Measurements from ENCODE around the gene WFIKKN2. TPM values are rescaled to one million over a fixed set of nuclear protein-coding genes. Genes with fewer than 3 reads are reported as not detected.

The WFIKKN2 gene, protein sequence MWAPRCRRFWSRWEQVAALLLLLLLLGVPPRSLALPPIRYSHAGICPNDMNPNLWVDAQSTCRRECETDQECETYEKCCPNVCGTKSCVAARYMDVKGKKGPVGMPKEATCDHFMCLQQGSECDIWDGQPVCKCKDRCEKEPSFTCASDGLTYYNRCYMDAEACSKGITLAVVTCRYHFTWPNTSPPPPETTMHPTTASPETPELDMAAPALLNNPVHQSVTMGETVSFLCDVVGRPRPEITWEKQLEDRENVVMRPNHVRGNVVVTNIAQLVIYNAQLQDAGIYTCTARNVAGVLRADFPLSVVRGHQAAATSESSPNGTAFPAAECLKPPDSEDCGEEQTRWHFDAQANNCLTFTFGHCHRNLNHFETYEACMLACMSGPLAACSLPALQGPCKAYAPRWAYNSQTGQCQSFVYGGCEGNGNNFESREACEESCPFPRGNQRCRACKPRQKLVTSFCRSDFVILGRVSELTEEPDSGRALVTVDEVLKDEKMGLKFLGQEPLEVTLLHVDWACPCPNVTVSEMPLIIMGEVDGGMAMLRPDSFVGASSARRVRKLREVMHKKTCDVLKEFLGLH
- under 1 TPM; 0.09 to 0.19 (median 0.13) TPM for total RNA-seq
- polyA plus RNA-seq = under 1 TPM; 0.15 to 0.45 TPM

DNA sequence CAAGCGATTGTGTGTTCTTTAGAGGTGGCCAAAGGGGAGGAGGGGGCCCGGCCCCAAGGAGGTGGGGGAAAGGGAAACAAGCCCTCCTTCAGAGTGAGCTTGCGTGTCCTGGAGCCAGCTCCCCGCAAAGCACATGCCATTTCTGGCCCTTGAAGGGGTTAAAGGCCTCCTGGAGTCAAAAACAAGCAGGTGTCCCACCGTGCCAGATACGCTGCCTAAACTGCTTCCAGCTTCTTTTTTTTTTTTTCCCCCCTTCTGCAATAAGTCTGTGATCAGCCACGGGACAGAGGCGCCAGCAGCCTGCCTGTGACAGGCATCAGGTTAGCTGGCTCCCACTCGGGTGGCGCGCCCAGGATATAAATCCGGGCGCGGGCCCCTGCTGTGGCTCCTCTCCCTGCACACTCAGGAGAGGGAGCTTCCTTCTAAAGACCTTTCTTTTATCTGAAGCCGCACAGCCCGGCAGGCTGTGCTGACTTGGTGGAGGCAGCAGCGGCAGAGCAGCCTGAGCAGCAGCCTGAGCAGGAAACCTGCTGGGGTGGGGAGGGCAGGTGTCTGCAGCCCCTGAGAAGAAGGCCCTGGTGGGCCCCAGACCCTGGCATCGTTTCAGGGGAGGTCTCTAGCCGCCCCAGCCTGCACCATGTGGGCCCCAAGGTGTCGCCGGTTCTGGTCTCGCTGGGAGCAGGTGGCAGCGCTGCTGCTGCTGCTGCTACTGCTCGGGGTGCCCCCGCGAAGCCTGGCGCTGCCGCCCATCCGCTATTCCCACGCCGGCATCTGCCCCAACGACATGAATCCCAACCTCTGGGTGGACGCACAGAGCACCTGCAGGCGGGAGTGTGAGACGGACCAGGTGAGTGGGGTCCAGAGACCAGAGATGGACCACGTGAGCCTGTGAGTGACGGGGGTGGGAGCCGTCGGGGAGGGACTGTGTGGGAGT, at the start of gene WFIKKN2:
TSS of gene WFIKKN2 (plus strand) at position 286 of the 934 bp plus-strand sequence. CDS start at position 638, 352 bp downstream.
- DNase-seq = peak in 1 of 6 donors; percentile 56
- Histone ChIP-seq H3K36me3 (no peaks in the 10 kb centered on the region), H3K27me3 (no peaks in the 10 kb centered on the region), H3K9me3 (no peaks in the 10 kb centered on the region), H3K4me3 (peak within 1 kb of the TSS in 1 of 4 donors; percentile 22), H3K27ac (no peak within 1 kb of the TSS), H3K4me1 (no peaks in the 10 kb centered on the region)
- no peak for TF ChIP-seq CTCF (IDR thresholded peaks at IDR 0.05)
- peak in 2 of 4 donors; percentile 17 to 26 for ATAC-seq
- WGBS, 2 donors = 68 to 69% methylated on average over 39 of the region's 39 CpGs
- FAIRE-seq = no peak
- intact Hi-C loops (cut with DNase I) = loop anchor here in 1 of 3 donors (10.0 kb wide), 1 partner anchor 51 kb away; no protein-coding TSS in a partner anchor

- no peak for TF ChIP-seq CTCF (IDR thresholded peaks at IDR 0.05)
- intact Hi-C loops (cut with DNase I) = loop anchor here (10.0 kb wide), 2 partner anchors 49 to 169 kb away; partner anchors contain the start of gene WFIKKN2 (in 1 of the 3)
- no peaks in the 10 kb centered on the region for H3K27me3 ChIP-seq
- FAIRE-seq (no peak), ATAC-seq (peak; percentile 81 to 88 (median 86)), DNase-seq (peak in 3 of 6 donors; percentile 45 to 60 (median 49))
- WGBS, 2 donors = 48 to 52% methylated on average over 9 of the region's 9 CpGs
- H3K27ac ChIP-seq = peak overlapping the region in 2 of 4 donors; percentile 38 to 46
- no peaks in the 10 kb centered on the region for H3K9me3 ChIP-seq
- H3K36me3 ChIP-seq = no peaks in the 10 kb centered on the region
- peaks cover 0 to 10% (median 9%) of the 10 kb centered on the region in 3 donors for H3K4me1 ChIP-seq
- no peak overlapping the region for H3K4me3 ChIP-seq
These were observed 49.3 kb upstream of the WFIKKN2 start for GRCh38 chr17:50785946-50786570.

- Histone ChIP-seq H3K36me3 (no peaks in the 10 kb centered on the region), H3K4me1 (peaks cover 0 to 10% (median 9%) of the 10 kb centered on the region in 3 donors), H3K9me3 (no peaks in the 10 kb centered on the region), H3K27ac (no peak overlapping the region), H3K27me3 (no peaks in the 10 kb centered on the region), H3K4me3 (no peak overlapping the region)
- no peak for TF ChIP-seq CTCF (IDR thresholded peaks at IDR 0.05)
- DNase-seq (no peak), ATAC-seq (no peak), FAIRE-seq (no peak)
- 92% methylated on average over 7 of the region's 7 CpGs for WGBS, 2 donors
- intact Hi-C loops (cut with DNase I) = loop anchor here (10.0 kb wide), 2 partner anchors 48 to 168 kb away; partner anchors contain the start of gene WFIKKN2 (in 1 of the 3)
These were observed 48.3 kb upstream of the WFIKKN2 start for GRCh38 chr17:50787106-50787505.

DNA sequence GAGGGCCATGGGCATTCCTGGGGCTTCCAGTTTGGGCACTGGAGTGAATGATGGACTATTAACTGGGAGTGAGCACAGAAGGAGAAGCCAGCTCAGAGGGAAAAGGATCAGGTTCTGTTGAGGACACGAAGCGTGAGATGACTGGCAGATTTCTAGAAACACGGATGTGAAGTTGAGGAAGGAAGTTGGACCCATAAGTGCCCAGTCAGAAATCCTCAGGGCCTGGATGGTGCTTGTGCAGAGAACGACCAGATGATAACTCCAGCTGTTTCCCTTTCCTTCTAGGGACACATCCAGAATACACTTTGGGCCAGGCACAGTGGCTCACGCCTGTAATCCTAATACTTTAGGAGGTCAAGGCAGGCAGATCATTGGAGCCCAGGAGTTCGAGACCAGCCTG, 44.8 kb upstream of the WFIKKN2 start:
- Histone ChIP-seq H3K27me3 (no peaks in the 10 kb centered on the region), H3K36me3 (no peaks in the 10 kb centered on the region), H3K4me3 (no peak overlapping the region), H3K4me1 (peaks cover 0 to 7% (median 7%) of the 10 kb centered on the region in 3 donors), H3K27ac (no peak overlapping the region), H3K9me3 (no peaks in the 10 kb centered on the region)
- FAIRE-seq (no peak), DNase-seq (no peak), ATAC-seq (no peak)
- no peak for TF ChIP-seq CTCF (IDR thresholded peaks at IDR 0.05)
- intact Hi-C loops (cut with DNase I) = no loop called here
- 79 to 83% methylated on average over 6 of the region's 6 CpGs for WGBS, 2 donors
